ENCODE data around the gene ATP7B.
"Not testable (repeated sequence)": the region's sequence is repeated elsewhere in the genome, so short reads cannot be mapped to it uniquely, and the experiment has no call there.

ATP7B gene

GRCh38 chr13:51922771-51923480 is 88.3 kb downstream of the ATP7B start:
- DNase-seq (ENCODE audit: low read depth in 2 of 2): no peak

- DNase-seq (ENCODE audit: low read depth in 2 of 2): no peak
Measured at GRCh38 chr13:51921790-51922740, 89.2 kb downstream of the ATP7B start.

DNA sequence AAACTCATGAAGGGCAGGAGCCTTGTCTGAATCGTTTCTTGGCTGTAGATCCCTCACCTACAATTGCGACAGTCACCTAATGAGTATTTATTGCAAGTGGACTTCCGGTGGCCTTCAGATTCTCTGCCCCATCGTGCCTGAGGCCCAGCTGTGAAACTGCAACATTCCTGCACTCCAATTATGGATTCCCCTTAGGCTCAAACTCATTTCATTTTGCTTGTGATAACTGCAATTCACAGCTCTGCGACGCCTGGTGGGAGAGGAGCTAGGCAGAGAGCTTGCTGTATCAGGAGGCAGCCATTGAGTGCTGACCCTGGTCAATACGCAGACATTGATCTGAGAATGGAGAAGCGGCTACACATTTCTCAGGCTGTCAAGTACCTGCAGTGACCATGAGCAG is 90.5 kb downstream of the ATP7B start:
- DNase-seq (ENCODE audit: low read depth in 2 of 2): no peak

- no peak for DNase-seq (ENCODE audit: low read depth in 2 of 2)
Measured at GRCh38 chr13:51920267-51920666, 91.0 kb downstream of the ATP7B start.

- no peak for DNase-seq (ENCODE audit: low read depth in 2 of 2)
Measured at GRCh38 chr13:51919531-51919930, 91.7 kb downstream of the ATP7B start.

GRCh38 chr13:51916962-51917361 is 94.3 kb downstream of the ATP7B start:
- no peak for DNase-seq (ENCODE audit: low read depth in 2 of 2)

DNA sequence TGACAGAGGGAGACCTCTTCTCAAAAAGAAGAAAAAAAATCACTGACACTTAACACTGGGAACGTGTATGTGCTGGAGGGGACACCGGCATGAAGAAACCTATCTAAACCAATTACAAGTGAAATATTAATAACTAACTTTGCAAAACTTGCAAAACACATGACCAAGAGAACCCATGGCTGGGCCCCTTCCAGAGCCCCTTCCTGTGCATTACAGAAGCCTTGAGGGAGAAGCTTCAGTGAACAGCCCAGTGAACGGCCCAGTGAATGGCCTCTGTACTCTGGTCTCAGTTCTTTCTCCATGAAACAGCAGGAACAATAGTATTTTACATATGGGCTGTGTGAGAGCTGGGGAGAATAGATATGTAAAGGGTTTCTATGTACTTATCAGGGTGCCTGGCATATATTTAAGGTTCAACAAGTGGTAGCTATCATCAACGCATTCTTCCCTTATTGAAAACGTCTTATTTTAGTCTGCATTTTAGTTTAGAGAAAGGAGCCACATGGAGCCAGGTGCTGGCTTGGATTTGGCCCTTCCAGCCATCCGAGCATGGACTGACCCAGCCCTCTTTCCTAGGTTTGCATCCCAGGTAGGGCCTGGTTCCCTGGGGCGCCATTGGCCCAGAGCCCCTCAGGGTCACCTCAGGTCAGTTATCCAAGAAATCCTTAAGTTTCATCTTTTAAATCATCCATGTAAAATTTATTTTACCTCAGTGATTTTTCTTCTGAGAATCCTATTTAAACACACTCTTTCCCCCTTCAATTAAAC is 95.0 kb downstream of the ATP7B start:
- no peak for DNase-seq (ENCODE audit: low read depth in 2 of 2)

GRCh38 chr13:51914137-51914493 is 97.1 kb downstream of the ATP7B start:
- DNase-seq (ENCODE audit: low read depth in 2 of 2): no peak

DNA sequence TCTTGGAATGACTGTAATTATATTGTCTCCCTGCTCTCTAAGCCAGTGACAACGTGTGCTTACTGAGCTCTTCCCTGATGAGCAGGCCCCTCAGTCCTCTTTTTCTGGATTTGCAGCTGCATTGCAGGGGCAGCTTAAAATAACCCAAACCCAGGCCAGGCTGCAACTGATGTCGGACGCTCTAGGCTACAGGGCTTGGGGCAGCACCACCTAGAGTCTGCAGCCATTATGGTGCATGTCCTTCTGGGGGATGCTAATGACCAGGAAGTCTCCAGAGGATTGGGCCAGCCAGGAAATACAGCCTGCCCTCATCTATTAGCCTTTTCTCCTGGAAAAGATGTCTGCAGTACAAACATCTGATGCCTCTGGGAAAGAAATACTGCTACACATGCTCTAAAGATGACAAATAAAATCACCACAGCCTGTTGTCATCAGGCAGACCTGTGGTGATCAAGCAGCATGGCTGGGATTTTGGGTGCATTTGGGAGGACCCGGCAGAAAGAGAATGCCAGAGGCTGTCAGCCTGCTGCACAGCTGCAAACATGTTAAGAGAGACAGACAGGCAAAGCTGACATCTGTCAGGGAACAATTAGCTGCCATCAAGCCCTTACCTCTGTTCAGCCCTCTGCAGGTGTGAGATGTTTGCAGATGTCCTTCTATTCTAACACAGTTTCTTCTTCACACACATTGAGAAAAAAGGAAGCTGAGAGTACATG is 97.7 kb downstream of the ATP7B start:
- DNase-seq (ENCODE audit: low read depth in 2 of 2): no peak

- no peak for DNase-seq (ENCODE audit: low read depth in 2 of 2)
Measured at GRCh38 chr13:51912511-51913225, 98.6 kb downstream of the ATP7B start.

DNA sequence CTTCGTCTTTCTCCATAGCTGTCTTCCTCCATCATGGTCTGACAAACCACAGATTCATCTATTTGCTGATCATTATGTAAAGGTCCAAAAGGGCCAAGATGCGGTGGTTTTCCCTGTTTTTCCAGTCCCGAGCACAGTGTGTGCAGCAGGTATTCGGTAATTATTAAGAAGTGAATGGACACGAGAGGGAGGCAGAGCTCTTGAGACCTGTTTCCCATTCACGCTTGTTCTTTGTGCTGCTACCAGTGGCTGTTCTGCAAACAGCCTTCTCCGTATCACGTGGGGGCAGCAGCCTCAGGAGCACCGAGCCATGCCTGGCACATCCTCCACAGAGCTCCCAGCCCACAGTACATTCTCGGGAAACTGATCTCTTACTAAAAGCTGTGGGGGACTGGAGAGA is 99.2 kb downstream of the ATP7B start:
- no peak for DNase-seq (ENCODE audit: low read depth in 2 of 2)

DNA sequence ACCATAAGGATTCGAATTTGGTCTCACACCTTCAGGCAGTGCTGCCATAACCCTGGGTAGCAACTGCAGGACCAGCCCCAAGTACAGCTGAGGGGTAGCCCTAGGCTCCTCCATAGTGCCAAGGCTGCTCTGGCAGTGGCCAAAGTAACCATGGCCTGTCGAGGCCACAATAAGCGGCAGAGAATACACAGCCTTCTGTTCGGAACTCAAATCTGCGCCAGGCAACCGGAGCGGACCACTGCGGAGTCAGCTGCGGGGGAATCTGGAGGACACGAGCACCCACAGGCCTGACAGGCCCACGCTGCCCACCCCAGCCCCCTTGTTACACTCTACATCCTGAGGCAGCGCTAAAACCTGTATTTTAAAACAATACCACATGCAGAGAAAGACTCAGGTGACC is 100.7 kb downstream of the ATP7B start:
- DNase-seq (ENCODE audit: low read depth in 2 of 2): no peak

DNA sequence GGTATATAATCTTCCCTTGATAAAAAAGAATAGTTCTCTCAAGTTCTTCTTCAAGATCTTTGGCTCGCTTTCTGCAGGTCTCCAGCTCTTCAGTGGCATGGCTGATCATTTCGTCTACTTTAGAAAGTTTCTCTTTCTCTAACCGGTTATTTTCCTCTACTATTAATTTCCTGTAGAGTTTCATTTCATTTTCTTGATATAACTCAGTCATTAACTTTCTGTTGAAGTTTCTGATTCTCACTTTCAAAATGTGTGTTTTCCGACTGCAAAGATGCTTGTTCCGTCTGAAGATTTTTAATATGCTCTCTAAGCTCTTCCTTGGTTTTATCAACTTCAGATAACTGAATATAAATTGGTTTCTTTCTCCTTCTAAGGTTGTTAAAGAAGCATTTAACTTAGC is 102.0 kb downstream of the ATP7B start:
- not testable (repeated sequence) for DNase-seq (ENCODE audit: low read depth in 2 of 2)

- DNase-seq (ENCODE audit: low read depth in 2 of 2): no peak
Measured at GRCh38 chr13:51907040-51907732, 104.1 kb downstream of the ATP7B start.

DNA sequence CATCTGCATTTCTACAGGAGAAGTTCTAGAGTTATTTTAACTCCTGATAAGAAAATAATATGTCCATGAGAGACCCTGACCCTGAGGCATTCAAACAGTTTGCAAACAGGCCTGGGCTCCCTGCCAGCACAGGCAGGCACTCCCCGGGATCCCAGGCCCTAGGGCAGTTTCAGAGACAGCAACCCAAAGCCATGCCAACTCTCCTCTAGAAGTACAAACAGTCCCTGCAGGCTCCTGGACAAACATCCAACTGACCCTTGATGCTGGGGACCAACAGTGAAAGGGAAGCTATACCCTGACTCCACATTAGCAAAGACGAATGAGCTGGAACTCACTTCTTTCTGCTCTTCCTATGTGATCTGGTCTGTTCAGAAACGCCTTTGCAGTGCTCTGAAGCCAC is 104.7 kb downstream of the ATP7B start:
- no peak for DNase-seq (ENCODE audit: low read depth in 2 of 2)

DNA sequence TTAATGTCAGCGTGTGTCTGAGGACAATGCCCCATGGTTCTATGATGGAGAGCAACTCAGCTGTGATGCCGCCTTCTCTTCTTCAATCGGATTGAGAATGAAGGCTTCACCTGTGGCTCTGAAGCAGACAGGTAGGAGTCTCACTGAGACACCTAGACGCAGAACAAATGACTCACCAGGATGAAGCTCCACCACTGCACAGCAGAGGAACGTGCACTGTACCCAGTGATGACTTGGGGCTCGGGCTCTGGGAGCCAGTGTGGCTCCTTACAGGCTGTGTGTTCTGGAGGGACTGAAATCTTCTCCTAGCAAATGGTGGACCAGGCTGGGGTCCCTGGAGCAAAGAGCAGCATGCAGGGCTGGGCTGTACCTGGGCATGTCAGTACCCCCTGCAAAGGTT is 105.5 kb downstream of the ATP7B start:
- DNase-seq (ENCODE audit: low read depth in 2 of 2): no peak

GRCh38 chr13:51902776-51903175 is 108.5 kb downstream of the ATP7B start:
- no peak for DNase-seq (ENCODE audit: low read depth in 2 of 2)

- DNase-seq (ENCODE audit: low read depth in 2 of 2): no peak
Measured at GRCh38 chr13:51900471-51900870, 110.8 kb downstream of the ATP7B start.

DNA sequence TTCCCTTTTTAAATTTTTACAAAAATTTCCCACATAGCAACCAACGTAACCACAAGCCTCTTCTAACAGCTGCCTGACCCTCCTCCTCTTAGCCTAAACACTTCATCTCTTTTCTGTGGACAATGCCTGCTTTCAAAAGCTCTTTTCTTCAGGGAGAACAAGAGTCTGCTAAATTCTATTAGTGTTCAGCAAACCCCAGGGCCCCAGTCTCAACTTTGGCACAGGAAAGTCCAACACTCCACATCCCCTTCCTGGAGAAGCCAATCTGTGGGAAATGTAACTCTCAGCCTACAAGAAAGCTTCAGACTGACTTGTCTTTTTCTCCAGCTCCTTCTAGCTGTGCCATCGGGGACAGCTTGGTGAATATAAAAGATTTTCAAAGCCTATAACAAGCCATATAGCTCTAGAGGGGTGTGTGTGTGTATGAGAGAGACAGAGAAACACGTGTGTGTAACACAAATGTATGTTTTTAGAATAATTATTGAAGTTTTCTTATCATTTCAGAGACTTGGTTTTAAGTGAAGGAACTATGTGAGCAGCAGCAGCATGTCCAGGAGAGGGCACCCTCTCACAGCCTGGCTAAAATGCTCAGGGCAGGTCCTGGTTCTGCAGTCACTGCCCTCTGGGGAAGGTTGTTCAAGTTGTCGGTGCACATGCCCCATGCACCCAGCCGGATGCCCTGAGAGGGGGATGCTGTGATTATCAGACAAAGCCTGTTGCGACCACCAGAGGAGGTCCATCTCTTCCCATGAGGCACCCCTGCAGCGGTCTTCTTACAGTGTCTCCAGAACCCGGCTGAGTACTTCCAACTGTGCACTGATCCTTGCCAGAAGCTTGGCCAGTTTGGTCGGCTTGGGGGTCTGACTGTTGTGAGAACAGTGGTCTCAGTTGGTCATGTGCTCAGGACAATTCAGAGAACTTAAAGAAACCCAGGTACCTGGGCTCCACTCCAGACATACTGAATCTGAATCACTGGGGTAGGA is 115.1 kb downstream of the ATP7B start:
- DNase-seq (ENCODE audit: low read depth in 2 of 2): no peak

Measured in stimulated activated CD8-positive, alpha-beta memory T cell treated with anti-CD3 and anti-CD28 coated beads, Interleukin-2, amount 100 ng/mL, for 1 hour (primary cell).